Endothelial cell of umbilical vein (primary cell): Measurements from ENCODE around the gene EZH1. TPM values are rescaled to one million over a fixed set of nuclear protein-coding genes. Genes with fewer than 3 reads are reported as not detected.

Experiments
- BruUV-seq: library from RNA; stranded (reverse); fragments of 400-500 nt; replicated peaks from 2 replicates; lab custom pipeline; 2021; lab: Mats Ljungman, UMichigan
- CTCF ChIA-PET: fragments of 300-600, 350-600 bp; sonication (Branson Sonifier 250); formaldehyde crosslinking; loops from one replicate; lab custom pipeline; 2021; ENCODE audit warnings: antibody characterized with exemption, inconsistent platforms; lab: Charles Lee
- POLR2A ChIA-PET: fragments of 300-600, 350-600 bp; sonication (Branson Sonifier 250); formaldehyde crosslinking; loops from one replicate; lab custom pipeline; 2021; ENCODE audit warnings: antibody characterized with exemption, inconsistent platforms; lab: Charles Lee
- DNase-seq: peaks from one replicate; pipeline ENCODE4 v3.0.0-alpha.2; 2011; ENCODE audit warnings: low read depth, low spot score
- FAIRE-seq: peaks from 2 replicates; lab custom pipeline; 2011; peaks lifted over from hg19 to GRCh38; lab: Jason Lieb, UNC
- H2AFZ ChIP-seq: 2 replicates; pipeline ENCODE4 v1.6.0; 2012; ENCODE audit warnings: low read depth, low read length, control low read depth, inconsistent platforms
- H3K27ac ChIP-seq: 2 replicates; pipeline ENCODE4 v1.5.1; 2011; ENCODE audit warnings: low read depth, mild to moderate bottlenecking, control low read depth, low read length, moderate library complexity; ENCODE audit not compliant: insufficient read depth
- H3K27me3 ChIP-seq, 2 experiments: 2 replicates each; pipeline versions ENCODE4 v1.6.0 to v1.6.1; 2011; ENCODE audit warnings: low read length in 2 of 2, mixed read lengths in 1 of 2; ENCODE audit not compliant: control insufficient read depth in 2 of 2, insufficient read depth in 2 of 2
- H3K36me3 ChIP-seq, 2 experiments: 2 replicates in 1 of 2; 3 replicates in 1 of 2; pipeline ENCODE4 v1.5.1; 2011; ENCODE audit warnings: low read length in 2 of 2, mild to moderate bottlenecking in 1 of 2, moderate library complexity in 1 of 2; ENCODE audit not compliant: control insufficient read depth in 2 of 2, insufficient read depth in 2 of 2; ENCODE audit errors: extremely low read depth in 1 of 2
- H3K4me1 ChIP-seq: 3 replicates; pipeline ENCODE4 v1.5.1; 2011; ENCODE audit warnings: mild to moderate bottlenecking, low read length; ENCODE audit not compliant: control insufficient read depth, insufficient read depth; ENCODE audit errors: extremely low read depth
- H3K4me2 ChIP-seq: 2 replicates; pipeline ENCODE4 v1.6.1; 2011; ENCODE audit warnings: low read length, control low read depth, mixed read lengths; ENCODE audit not compliant: insufficient read depth
- H3K4me3 ChIP-seq, 3 experiments: fragments of 200-600 bp in 1 of 3; sonication (generic), shearing (Covaris generic) in 1 of 3; replicated peaks in 1 of 3; 2 replicates each; pipeline ENCODE4 v1.5.1; 2011 to 2016; ENCODE audit warnings: control low read depth in 3 of 3, low read length in 3 of 3, mild to moderate bottlenecking in 2 of 3, inconsistent platforms in 1 of 3, low read depth in 1 of 3, moderate library complexity in 1 of 3; ENCODE audit not compliant: insufficient read depth in 1 of 3
- H3K79me2 ChIP-seq: 2 replicates; pipeline ENCODE4 v1.6.0; 2012; ENCODE audit warnings: low read length, inconsistent platforms; ENCODE audit not compliant: control insufficient read depth, insufficient read depth
- H3K9ac ChIP-seq: replicated peaks from 2 replicates; pipeline ENCODE3; 2011; ENCODE audit warnings: low read length, control low read depth; ENCODE audit not compliant: insufficient read depth; ENCODE audit errors: extremely low read depth
- H3K9me1 ChIP-seq: replicated peaks from 3 replicates; pipeline ENCODE4 v1.6.0; 2011; ENCODE audit warnings: mild to moderate bottlenecking, low read length; ENCODE audit not compliant: control insufficient read depth, insufficient read depth; ENCODE audit errors: extremely low read depth
- H3K9me3 ChIP-seq: replicated peaks from 2 replicates; pipeline ENCODE4 v1.5.1; 2012; ENCODE audit warnings: low read length, inconsistent platforms; ENCODE audit not compliant: control insufficient read depth, insufficient read depth
- H4K20me1 ChIP-seq: replicated peaks from 2 replicates; pipeline ENCODE3; 2011; ENCODE audit warnings: mild to moderate bottlenecking, low read length; ENCODE audit not compliant: control insufficient read depth, insufficient read depth; ENCODE audit errors: extremely low read depth
- POLR2AphosphoS5 ChIP-seq: IDR thresholded peaks from 2 replicates; pipeline ENCODE4 v1.6.1; 2012; ENCODE audit warnings: low read depth, mild to moderate bottlenecking, control low read depth, low read length, moderate library complexity; ENCODE audit not compliant: insufficient read depth
- dilution Hi-C: fragments of 300-500 bp; cut with MboI; formaldehyde crosslinking; loops from one replicate; pipeline ENCODE4 v1.15.0; 2019; ENCODE audit warnings: low sequenced_read_pairs; ENCODE audit not compliant: extremely low pct_ligation_motif_present
- intact Hi-C: fragments of 100-400 bp; cut with micrococcal nuclease; formaldehyde crosslinking; loops from one replicate; pipeline ENCODE4 v1.10.0; 2022
- polyA plus RNA-seq, 4 experiments: library from polyadenylated mRNA; depleted of rRNA in 3 of 4; stranded (reverse) in 3 of 4; unstranded in 1 of 4; fragments of >200 nt; gene quantifications; 2 replicates each; pipeline versions ENCODE4 v1.2.1 to v1.2.3, GENCODE V29; 2011 to 2012; ENCODE audit warnings: missing spikeins in 1 of 4
- total RNA-seq: library from RNA; stranded (reverse); gene quantifications from 2 replicates; pipeline ENCODE4 v1.2.3, GENCODE V29; 2021
- TF ChIP-seq, protein P1 (sequence below), 2 donors: IDR thresholded peaks; 1 replicate in 1 of 2; 2 replicates in 1 of 2; pipeline ENCODE4 v1.5.1; 2011; ENCODE audit warnings: low read length in 2 of 2, mild to moderate bottlenecking in 2 of 2, moderate library complexity in 2 of 2, control low read depth in 1 of 2, inconsistent platforms in 1 of 2, low read depth in 1 of 2; ENCODE audit not compliant: insufficient read depth in 1 of 2; ENCODE audit errors: extremely low read depth in 1 of 2

The EZH1 gene
- total and polyA plus RNA-seq, 2 donors (not counting 3 experiments of a cell fraction or from before 2014, with no cell fraction given): 31.4 to 33.7 TPM

DNA sequence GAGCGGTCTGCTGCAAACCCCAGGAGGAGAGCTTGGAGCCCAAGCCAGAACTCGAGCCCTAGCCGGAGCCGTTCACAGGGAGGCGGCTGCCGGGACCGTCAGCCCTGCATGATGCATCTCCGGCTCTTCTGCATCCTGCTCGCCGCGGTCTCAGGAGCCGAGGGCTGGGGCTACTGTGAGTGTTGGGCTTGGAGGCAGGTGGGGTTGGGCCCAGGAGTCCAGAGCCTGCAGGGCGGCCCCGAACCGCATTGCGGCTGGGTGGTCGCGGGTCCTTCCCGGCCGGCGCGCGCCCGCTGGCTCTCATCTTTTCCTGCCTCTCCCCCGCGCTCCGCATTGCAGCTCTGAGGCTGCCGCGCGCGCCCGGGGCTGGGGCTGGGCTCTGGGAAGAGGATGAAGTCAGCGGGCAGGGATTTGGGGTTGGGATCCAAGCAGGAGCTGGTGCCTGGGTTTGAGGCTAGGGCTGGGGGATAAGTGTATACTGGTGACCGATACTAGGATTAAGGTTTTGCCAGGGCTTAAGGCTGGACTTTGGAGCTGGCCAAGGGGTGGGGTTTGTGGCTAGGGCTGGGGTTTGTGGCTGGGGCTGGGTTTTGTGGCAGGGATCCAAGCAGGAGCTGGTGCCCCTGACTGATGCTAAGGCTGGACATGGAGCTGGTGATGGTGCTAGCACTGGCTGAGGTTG lies 62.0 kb downstream of the EZH1 start:
- no TSS peak for BruUV-seq
- Histone ChIP-seq H3K79me2 (no peaks in the 10 kb centered on the region), H2AFZ (peak overlapping the region; percentile 84), H3K9me1 (no peaks in the 10 kb centered on the region), H3K27ac (no peak overlapping the region), H3K4me1 (peaks cover 34% of the 10 kb centered on the region), H3K4me3 (peak overlapping the region; percentile 7 to 48 (median 11)), H3K4me2 (peak overlapping the region; percentile 86), H3K36me3 (no peaks in the 10 kb centered on the region), H3K9ac (no peak overlapping the region), H3K9me3 (no peaks in the 10 kb centered on the region), H4K20me1 (no peaks in the 10 kb centered on the region), H3K27me3 (peaks cover 0 to 20% of the 10 kb centered on the region in 2 experiments)
- DNase-seq (peak; percentile 60), FAIRE-seq (peak; percentile 88)
- ChIA-PET CTCF (interaction anchor here (0.7 to 2.7 kb wide), 12 partner anchors 9 to 315 kb away, joined by 3 to 57 read pairs (median 4); partner anchors contain the start of genes BECN1, PSMC3IP, RETREG3 and RPL27), POLR2A (interaction anchor here (0.6 kb wide), 1 partner anchor 266 kb away, joined by 4 read pairs; no protein-coding TSS in a partner anchor)
- dilution Hi-C loops: no loop called here
- peak; percentile 21 for TF ChIP-seq POLR2AphosphoS5
- TF ChIP-seq, protein P1, sequence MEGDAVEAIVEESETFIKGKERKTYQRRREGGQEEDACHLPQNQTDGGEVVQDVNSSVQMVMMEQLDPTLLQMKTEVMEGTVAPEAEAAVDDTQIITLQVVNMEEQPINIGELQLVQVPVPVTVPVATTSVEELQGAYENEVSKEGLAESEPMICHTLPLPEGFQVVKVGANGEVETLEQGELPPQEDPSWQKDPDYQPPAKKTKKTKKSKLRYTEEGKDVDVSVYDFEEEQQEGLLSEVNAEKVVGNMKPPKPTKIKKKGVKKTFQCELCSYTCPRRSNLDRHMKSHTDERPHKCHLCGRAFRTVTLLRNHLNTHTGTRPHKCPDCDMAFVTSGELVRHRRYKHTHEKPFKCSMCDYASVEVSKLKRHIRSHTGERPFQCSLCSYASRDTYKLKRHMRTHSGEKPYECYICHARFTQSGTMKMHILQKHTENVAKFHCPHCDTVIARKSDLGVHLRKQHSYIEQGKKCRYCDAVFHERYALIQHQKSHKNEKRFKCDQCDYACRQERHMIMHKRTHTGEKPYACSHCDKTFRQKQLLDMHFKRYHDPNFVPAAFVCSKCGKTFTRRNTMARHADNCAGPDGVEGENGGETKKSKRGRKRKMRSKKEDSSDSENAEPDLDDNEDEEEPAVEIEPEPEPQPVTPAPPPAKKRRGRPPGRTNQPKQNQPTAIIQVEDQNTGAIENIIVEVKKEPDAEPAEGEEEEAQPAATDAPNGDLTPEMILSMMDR (IDR thresholded peaks at IDR 0.05; ENCODE audit: extremely low read depth in 1 of 2, insufficient read depth in 1 of 2, low read depth in 1 of 2, low read length in 2 of 2): no peak
- intact Hi-C loops: no loop called here
